Retinal pigment epithelial cell (primary cell): ENCODE measurements around the gene RNU6-1.

Experiments used
- DNase-seq: peaks from one replicate; pipeline ENCODE4 v3.0.0-alpha.2; 2010; ENCODE audit warnings: low read depth
- H3K4me3 ChIP-seq: 2 replicates; pipeline ENCODE4 v1.5.1; 2011; ENCODE audit warnings: mild to moderate bottlenecking, low read length, control low read depth, moderate library complexity
- CTCF ChIP-seq: conservative IDR thresholded peaks from 2 replicates; pipeline ENCODE4 v1.5.1; 2011; ENCODE audit warnings: low read depth, low read length, control low read depth, inconsistent platforms

Gene RNU6-1

GRCh38 chr15:67839499-67839928 is 331 bp downstream of the RNU6-1 start:
- no peak for TF ChIP-seq CTCF
- no peak for DNase-seq

GRCh38 chr15:67838789-67839332 is 984 bp downstream of the RNU6-1 start:
- no peak for DNase-seq
- TF ChIP-seq CTCF = no peak
- peak overlapping the region; percentile 96 for H3K4me3 ChIP-seq

More at GRCh38 chr15:67839499-67839928, 331 bp downstream of the RNU6-1 start:
- H3K4me3 ChIP-seq = peak overlapping the region; percentile 96

GRCh38 chr15:67836955-67837354 is 2.9 kb downstream of the RNU6-1 start:
- no peak for TF ChIP-seq CTCF
- DNase-seq = no peak

GRCh38 chr15:67836477-67836876 is 3.4 kb downstream of the RNU6-1 start:
- no peak overlapping the region for H3K4me3 ChIP-seq
- peak; percentile 77 for TF ChIP-seq CTCF
- no peak for DNase-seq

More at GRCh38 chr15:67836955-67837354, 2.9 kb downstream of the RNU6-1 start:
- no peak overlapping the region for H3K4me3 ChIP-seq

GRCh38 chr15:67836134-67836455 is 3.8 kb downstream of the RNU6-1 start:
- TF ChIP-seq CTCF = no peak
- DNase-seq = no peak
- peak overlapping the region; percentile 29 for H3K4me3 ChIP-seq

GRCh38 chr15:67835297-67836133 is 4.3 kb downstream of the RNU6-1 start:
- no peak for DNase-seq
- no peak for TF ChIP-seq CTCF
- peak overlapping the region; percentile 29 for H3K4me3 ChIP-seq
